ENCODE results near the gene TOX2.

TOX2 gene

GRCh38 chr20:44032583-44033331 lies 118.1 kb downstream of the TOX2 start:
- Histone ChIP-seq H3K9ac (ENCODE audit: low read length) (no peak overlapping the region), H3K79me2 (ENCODE audit: low read length) (0 out of 2 replicates have a peak, but pooled peaks cover 23% of the 10 kb centered on the region), H3K4me3 (ENCODE audit: low read length) (no peak overlapping the region), H2AFZ (ENCODE audit: low read depth, low read length) (no peak overlapping the region), H3K4me1 (ENCODE audit: low read length) (peaks cover 6% of the 10 kb centered on the region), H3K4me2 (ENCODE audit: low read length) (no peak overlapping the region), H3K9me3 (ENCODE audit: insufficient read depth, low read length) (no peaks in the 10 kb centered on the region), H3K27ac (ENCODE audit: low read length) (peak overlapping the region; percentile 6; the same call in 1 of the 2 replicates), H4K20me1 (ENCODE audit: insufficient read depth, low read length) (peaks cover 95% of the 10 kb centered on the region), H3K36me3 (replicated peaks; ENCODE audit: low read depth, low read length) (peaks cover 22% of the 10 kb centered on the region), H3K27me3 (ENCODE audit: low read depth, low read length) (no peaks in the 10 kb centered on the region)
- TF ChIP-seq CTCF (IDR thresholded peaks at IDR 0.05; ENCODE audit: low read depth, low read length): no peak
- TF ChIP-seq EZH2phosphoT487 (IDR thresholded peaks at IDR 0.05; ENCODE audit: low read depth): no peak

- H3K9me3 ChIP-seq (ENCODE audit: insufficient read depth, low read length): no peaks in the 10 kb centered on the region
- H3K79me2 ChIP-seq (ENCODE audit: low read length): 0 out of 2 replicates have a peak, but pooled peaks cover 23% of the 10 kb centered on the region
- peaks cover 6% of the 10 kb centered on the region for H3K4me1 ChIP-seq (ENCODE audit: low read length)
- no peak overlapping the region for H3K4me2 ChIP-seq (ENCODE audit: low read length)
- H2AFZ ChIP-seq (ENCODE audit: low read depth, low read length): no peak overlapping the region
- no peak overlapping the region for H3K4me3 ChIP-seq (ENCODE audit: low read length)
- H4K20me1 ChIP-seq (ENCODE audit: insufficient read depth, low read length): peaks cover 95% of the 10 kb centered on the region
- TF ChIP-seq EZH2phosphoT487 (IDR thresholded peaks at IDR 0.05; ENCODE audit: low read depth): no peak
- TF ChIP-seq CTCF (IDR thresholded peaks at IDR 0.05; ENCODE audit: low read depth, low read length): no peak
- peaks cover 22% of the 10 kb centered on the region for H3K36me3 ChIP-seq (replicated peaks; ENCODE audit: low read depth, low read length)
- peak overlapping the region; percentile 6; the same call in 1 of the 2 replicates for H3K27ac ChIP-seq (ENCODE audit: low read length)
- H3K9ac ChIP-seq (ENCODE audit: low read length): no peak overlapping the region
- no peaks in the 10 kb centered on the region for H3K27me3 ChIP-seq (ENCODE audit: low read depth, low read length)
These were observed 118.7 kb downstream of the TOX2 start for GRCh38 chr20:44033344-44033743.

- no peak overlapping the region for H3K4me2 ChIP-seq (ENCODE audit: low read length)
- H4K20me1 ChIP-seq (ENCODE audit: insufficient read depth, low read length): peaks cover 95% of the 10 kb centered on the region
- H3K36me3 ChIP-seq (replicated peaks; ENCODE audit: low read depth, low read length): peaks cover 24% of the 10 kb centered on the region
- no peaks in the 10 kb centered on the region for H3K9me3 ChIP-seq (ENCODE audit: insufficient read depth, low read length)
- no peak overlapping the region for H3K9ac ChIP-seq (ENCODE audit: low read length)
- H3K79me2 ChIP-seq (ENCODE audit: low read length): 0 out of 2 replicates have a peak, but pooled peaks cover 23% of the 10 kb centered on the region
- H3K27ac ChIP-seq (ENCODE audit: low read length): no peak overlapping the region
- H2AFZ ChIP-seq (ENCODE audit: low read depth, low read length): no peak overlapping the region
- no peak overlapping the region for H3K4me3 ChIP-seq (ENCODE audit: low read length)
- H3K27me3 ChIP-seq (ENCODE audit: low read depth, low read length): no peaks in the 10 kb centered on the region
- peaks cover 6% of the 10 kb centered on the region for H3K4me1 ChIP-seq (ENCODE audit: low read length)
- no peak for TF ChIP-seq EZH2phosphoT487 (IDR thresholded peaks at IDR 0.05; ENCODE audit: low read depth)
- TF ChIP-seq CTCF (IDR thresholded peaks at IDR 0.05; ENCODE audit: low read depth, low read length): no peak
These were observed 119.2 kb downstream of the TOX2 start for GRCh38 chr20:44033873-44034272.

GRCh38 chr20:44034451-44034850 lies 119.8 kb downstream of the TOX2 start:
- Histone ChIP-seq H3K4me3 (ENCODE audit: low read length) (no peak overlapping the region), H3K27ac (ENCODE audit: low read length) (no peak overlapping the region), H3K27me3 (ENCODE audit: low read depth, low read length) (no peaks in the 10 kb centered on the region), H3K4me1 (ENCODE audit: low read length) (peaks cover 6% of the 10 kb centered on the region), H3K9ac (ENCODE audit: low read length) (no peak overlapping the region), H3K4me2 (ENCODE audit: low read length) (no peak overlapping the region), H3K36me3 (replicated peaks; ENCODE audit: low read depth, low read length) (peaks cover 23% of the 10 kb centered on the region), H3K9me3 (ENCODE audit: insufficient read depth, low read length) (no peaks in the 10 kb centered on the region), H4K20me1 (ENCODE audit: insufficient read depth, low read length) (peaks cover 94% of the 10 kb centered on the region), H3K79me2 (ENCODE audit: low read length) (0 out of 2 replicates have a peak, but pooled peaks cover 23% of the 10 kb centered on the region), H2AFZ (ENCODE audit: low read depth, low read length) (no peak overlapping the region)
- TF ChIP-seq EZH2phosphoT487 (IDR thresholded peaks at IDR 0.05; ENCODE audit: low read depth) (no peak), CTCF (IDR thresholded peaks at IDR 0.05; ENCODE audit: low read depth, low read length) (no peak)
